Ishikawa (cell line): ENCODE measurements around the gene CEP295NL.

Experiments
- CEBPB ChIP-seq: IDR thresholded peaks from 2 replicates; pipeline ENCODE4 v1.6.1; 2012
- CREB1 ChIP-seq: IDR thresholded peaks from 2 replicates; pipeline ENCODE4 v1.6.1; 2012; ENCODE audit warnings: low read depth
- EGR1 ChIP-seq: IDR thresholded peaks from 2 replicates; pipeline ENCODE4 v1.6.1; 2012
- EP300 ChIP-seq: IDR thresholded peaks from 2 replicates; pipeline ENCODE4 v1.6.1; 2012; ENCODE audit warnings: borderline replicate concordance
- FOXM1 ChIP-seq: IDR thresholded peaks from 2 replicates; pipeline ENCODE4 v1.6.1; 2012; ENCODE audit warnings: low read depth, borderline replicate concordance
- NFIC ChIP-seq: IDR thresholded peaks from 2 replicates; pipeline ENCODE4 v1.6.1; 2012
- RAD21 ChIP-seq: IDR thresholded peaks from 2 replicates; pipeline ENCODE4 v1.6.1; 2012; ENCODE audit warnings: low read depth
- TAF1 ChIP-seq: IDR thresholded peaks from 2 replicates; pipeline ENCODE4 v1.6.1; 2012; ENCODE audit warnings: low read depth, mild to moderate bottlenecking
- TCF12 ChIP-seq: IDR thresholded peaks from 2 replicates; pipeline ENCODE4 v1.6.1; 2012; ENCODE audit warnings: low read depth
- TEAD4 ChIP-seq: IDR thresholded peaks from 2 replicates; pipeline ENCODE4 v1.6.1; 2012
- YY1 ChIP-seq: IDR thresholded peaks from 2 replicates; pipeline ENCODE4 v1.6.1; 2012; ENCODE audit warnings: low read depth
- ZBTB7A ChIP-seq: IDR thresholded peaks from 2 replicates; pipeline ENCODE4 v1.6.1; 2012; ENCODE audit warnings: low read depth
- TF ChIP-seq, protein P1 (sequence below): IDR thresholded peaks from 2 replicates; pipeline ENCODE4 v1.6.1; 2012; ENCODE audit warnings: low read depth, mild to moderate bottlenecking
- TF ChIP-seq, protein P2 (sequence below): IDR thresholded peaks from 2 replicates; pipeline ENCODE4 v1.6.1; 2012
- TF ChIP-seq, protein P3 (sequence below): IDR thresholded peaks from 2 replicates; pipeline ENCODE4 v1.6.1; 2012

Gene CEP295NL

DNA sequence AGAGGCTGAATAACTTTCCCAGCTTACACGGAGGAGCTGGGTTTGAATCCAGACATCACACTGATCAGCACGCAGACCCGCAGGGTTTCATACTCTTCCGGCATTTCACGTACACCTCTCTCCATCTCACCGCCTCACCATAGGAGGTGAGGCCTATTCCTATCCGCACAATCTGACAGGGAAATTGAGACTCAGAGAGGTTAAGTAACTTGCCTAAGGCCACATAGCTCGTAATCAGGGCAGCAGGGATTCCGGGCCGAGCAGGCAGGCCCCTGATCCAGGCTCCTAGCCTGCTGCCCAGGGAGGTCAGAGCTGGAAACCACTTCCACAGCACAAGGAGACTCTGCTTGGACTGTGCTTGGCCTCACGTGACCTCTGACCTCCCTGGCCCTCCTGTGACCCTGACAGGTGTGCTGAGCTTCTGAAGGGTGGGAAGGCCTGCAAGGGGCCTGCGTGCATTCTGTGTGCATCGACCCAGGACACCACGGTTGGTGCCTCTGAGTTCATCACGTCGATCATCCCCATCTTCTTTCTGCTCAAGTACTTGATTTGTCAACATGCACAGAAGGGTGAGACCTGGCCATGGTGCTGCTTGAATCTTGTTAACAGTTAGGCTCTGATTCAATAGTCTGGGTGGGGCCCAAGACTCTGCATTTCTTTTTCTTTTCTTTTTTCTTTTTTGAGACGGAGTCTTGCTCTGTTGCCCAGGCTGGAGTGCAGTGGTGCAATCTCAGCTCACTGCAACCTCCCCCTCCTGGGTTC lies 4.7 kb downstream of the CEP295NL start:
- TF ChIP-seq EGR1: no peak
- TF ChIP-seq, protein P1, sequence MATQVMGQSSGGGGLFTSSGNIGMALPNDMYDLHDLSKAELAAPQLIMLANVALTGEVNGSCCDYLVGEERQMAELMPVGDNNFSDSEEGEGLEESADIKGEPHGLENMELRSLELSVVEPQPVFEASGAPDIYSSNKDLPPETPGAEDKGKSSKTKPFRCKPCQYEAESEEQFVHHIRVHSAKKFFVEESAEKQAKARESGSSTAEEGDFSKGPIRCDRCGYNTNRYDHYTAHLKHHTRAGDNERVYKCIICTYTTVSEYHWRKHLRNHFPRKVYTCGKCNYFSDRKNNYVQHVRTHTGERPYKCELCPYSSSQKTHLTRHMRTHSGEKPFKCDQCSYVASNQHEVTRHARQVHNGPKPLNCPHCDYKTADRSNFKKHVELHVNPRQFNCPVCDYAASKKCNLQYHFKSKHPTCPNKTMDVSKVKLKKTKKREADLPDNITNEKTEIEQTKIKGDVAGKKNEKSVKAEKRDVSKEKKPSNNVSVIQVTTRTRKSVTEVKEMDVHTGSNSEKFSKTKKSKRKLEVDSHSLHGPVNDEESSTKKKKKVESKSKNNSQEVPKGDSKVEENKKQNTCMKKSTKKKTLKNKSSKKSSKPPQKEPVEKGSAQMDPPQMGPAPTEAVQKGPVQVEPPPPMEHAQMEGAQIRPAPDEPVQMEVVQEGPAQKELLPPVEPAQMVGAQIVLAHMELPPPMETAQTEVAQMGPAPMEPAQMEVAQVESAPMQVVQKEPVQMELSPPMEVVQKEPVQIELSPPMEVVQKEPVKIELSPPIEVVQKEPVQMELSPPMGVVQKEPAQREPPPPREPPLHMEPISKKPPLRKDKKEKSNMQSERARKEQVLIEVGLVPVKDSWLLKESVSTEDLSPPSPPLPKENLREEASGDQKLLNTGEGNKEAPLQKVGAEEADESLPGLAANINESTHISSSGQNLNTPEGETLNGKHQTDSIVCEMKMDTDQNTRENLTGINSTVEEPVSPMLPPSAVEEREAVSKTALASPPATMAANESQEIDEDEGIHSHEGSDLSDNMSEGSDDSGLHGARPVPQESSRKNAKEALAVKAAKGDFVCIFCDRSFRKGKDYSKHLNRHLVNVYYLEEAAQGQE: peak; percentile 64; the same call in 1 of the 2 replicates

DNA sequence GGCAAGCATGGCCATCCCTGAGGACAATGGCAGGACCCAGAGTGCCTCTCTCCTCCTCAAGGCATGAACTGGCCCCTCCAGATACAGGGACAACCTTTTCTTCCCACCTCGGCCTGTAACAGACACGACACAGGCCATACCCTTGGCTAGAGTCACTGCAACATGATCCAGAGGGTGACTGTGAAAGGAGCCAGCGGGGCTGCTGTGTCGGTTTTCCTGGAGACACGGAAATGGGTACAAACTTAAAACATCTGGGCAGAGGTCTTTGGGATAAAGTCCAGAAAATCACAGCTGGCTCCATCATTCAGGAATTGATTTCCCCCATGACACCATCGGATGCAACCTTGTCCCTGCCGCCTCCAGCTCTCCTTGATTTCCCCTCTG lies 5.3 kb downstream of the CEP295NL start:
- TF ChIP-seq ZBTB7A (no peak), TCF12 (no peak), CREB1 (no peak), TEAD4 (no peak), RAD21 (no peak), FOXM1 (no peak), NFIC (no peak), EGR1 (no peak), EP300 (no peak), YY1 (no peak), TAF1 (no peak), CEBPB (no peak)
- TF ChIP-seq, protein P2, sequence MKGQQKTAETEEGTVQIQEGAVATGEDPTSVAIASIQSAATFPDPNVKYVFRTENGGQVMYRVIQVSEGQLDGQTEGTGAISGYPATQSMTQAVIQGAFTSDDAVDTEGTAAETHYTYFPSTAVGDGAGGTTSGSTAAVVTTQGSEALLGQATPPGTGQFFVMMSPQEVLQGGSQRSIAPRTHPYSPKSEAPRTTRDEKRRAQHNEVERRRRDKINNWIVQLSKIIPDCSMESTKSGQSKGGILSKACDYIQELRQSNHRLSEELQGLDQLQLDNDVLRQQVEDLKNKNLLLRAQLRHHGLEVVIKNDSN: no peak
- TF ChIP-seq, protein P1: no peak
- TF ChIP-seq, protein P3, sequence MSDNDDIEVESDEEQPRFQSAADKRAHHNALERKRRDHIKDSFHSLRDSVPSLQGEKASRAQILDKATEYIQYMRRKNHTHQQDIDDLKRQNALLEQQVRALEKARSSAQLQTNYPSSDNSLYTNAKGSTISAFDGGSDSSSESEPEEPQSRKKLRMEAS: no peak

DNA sequence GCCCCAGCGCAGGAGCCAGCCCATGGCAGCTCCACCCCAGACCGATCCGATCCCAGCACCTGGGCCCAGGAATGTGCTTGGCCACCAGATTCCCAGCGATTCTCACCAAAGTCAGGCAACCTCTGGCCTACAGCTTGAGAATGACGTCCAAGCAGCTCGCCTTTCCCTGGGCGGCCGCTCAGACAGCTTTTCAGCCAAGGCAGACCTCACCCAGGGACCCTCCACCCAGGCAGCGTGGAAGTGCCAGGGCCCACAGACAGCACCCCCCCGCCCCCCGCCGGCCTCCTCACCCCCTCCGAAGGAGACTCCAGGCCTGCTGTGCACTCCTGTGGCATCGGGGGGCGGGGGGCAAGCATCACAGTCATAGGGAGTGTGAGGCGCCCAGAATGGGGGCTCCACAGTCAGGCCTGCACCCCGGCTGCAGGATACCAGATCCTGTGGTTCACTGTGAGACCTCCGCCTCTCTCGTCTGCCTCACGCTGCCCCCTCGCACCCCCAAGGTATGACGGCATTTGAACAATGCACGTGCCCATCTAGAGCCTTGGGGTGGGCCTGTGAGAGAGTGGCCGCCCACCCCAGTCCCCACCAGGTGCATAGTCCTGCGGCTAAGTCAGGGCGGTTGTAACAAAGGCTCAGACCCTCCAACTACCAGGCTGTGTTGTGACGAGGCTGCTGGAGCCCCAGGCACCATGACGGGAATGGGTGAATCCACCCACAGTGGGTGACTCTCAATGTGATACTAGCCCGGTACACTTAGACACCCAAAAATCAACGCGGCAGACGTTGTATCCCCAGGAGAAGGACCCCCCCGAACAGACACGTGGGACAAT lies 6.0 kb downstream of the CEP295NL start:
- TF ChIP-seq ZBTB7A (no peak), RAD21 (no peak), EGR1 (no peak), CREB1 (no peak), NFIC (no peak), CEBPB (no peak), EP300 (no peak), TEAD4 (no peak), FOXM1 (no peak)
- TF ChIP-seq, protein P2: no peak

DNA sequence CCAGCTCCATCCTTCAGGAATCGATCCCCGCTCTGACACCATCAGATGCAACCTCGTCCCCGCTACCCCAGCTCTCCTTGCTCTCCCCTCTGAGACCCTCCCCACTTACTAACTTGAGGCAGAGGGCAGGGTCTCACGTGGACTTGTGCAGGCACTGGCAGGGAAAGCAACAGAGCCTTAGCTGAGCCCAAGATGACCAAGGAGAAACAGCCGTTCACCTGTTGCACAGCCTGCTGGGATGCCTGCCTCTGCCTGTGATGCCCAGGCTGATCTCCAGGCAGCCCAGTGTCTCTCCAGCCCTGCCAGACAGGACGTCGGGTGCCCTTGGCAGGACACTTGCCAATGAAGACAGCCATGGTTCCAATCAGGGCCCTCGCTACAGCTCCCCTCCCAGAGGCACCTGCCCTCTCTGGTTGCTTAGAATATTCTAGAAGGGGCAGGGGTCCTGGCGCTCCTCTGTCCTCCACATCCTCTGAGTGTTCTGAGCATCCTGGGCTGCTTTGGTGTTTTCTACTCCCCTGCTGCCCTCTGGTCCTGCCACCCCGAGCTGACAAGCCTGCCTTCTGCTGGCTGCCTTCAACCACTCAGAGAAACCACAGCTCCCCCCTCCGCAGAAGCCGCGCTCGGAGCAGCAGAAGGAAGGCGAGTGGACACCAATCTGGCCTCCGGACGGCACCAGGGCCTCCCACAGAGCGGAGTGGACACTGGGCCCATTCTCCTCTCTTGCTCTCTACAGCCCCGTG lies 6.7 kb downstream of the CEP295NL start:
- TF ChIP-seq EGR1: no peak
- no peak for TF ChIP-seq RAD21
- TF ChIP-seq NFIC: no peak
- TF ChIP-seq TCF12: no peak
- no peak for TF ChIP-seq TEAD4
- TF ChIP-seq, protein P3: no peak

DNA sequence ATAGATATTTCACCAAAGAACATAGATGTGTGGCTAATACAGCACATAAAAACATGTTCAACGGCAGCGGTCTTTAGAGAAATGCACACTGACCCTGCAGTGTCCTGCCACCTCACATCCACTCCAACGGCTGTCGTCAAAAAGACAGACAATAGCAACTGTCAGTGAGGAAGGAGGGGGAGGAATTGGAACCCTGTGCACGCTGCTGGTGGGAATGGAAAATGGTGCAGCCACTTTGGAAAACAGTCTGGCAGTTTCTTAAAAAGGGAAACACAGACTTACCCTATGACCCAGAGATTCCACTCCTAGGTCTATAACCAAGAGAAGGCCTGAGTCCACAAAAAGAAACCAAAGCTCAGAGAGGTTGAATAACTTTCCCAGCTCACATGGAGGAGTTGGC lies 7.7 kb downstream of the CEP295NL start:
- TF ChIP-seq, protein P3: no peak
- no peak for TF ChIP-seq YY1
- TF ChIP-seq EP300: no peak
- TF ChIP-seq TEAD4: no peak
- TF ChIP-seq CREB1: no peak
- no peak for TF ChIP-seq TCF12
